ENCODE measurements around the gene ACAT2.

The ACAT2 gene

GRCh38 chr6:159800141-159800865 is 38.5 kb downstream of the ACAT2 start, which contains the start of gene PNLDC1 (continued):
- no peak for TF ChIP-seq PATZ1 (CRISPR knock-in tag; IDR thresholded peaks at IDR 0.05; ENCODE audit: borderline replicate concordance)

- TF ChIP-seq PPARA (CRISPR knock-in tag; IDR thresholded peaks at IDR 0.05; ENCODE audit: borderline replicate concordance): no peak
- no peak for TF ChIP-seq CREB5 (CRISPR knock-in tag; IDR thresholded peaks at IDR 0.05; ENCODE audit: low read depth)
- TF ChIP-seq ZNF70 (CRISPR knock-in tag; IDR thresholded peaks at IDR 0.05): no peak
- TF ChIP-seq TOX (CRISPR knock-in tag; IDR thresholded peaks at IDR 0.05; ENCODE audit: borderline replicate concordance): no peak
- TF ChIP-seq ESRRG (CRISPR knock-in tag; IDR thresholded peaks at IDR 0.05): no peak
- no peak for ATAC-seq
Observed at GRCh38 chr6:159801935-159802334, 40.1 kb downstream of the ACAT2 start.

GRCh38 chr6:159804504-159804903 is 42.7 kb downstream of the ACAT2 start:
- ATAC-seq: no peak
- TF ChIP-seq ZC3H10 (CRISPR knock-in tag; IDR thresholded peaks at IDR 0.05) (no peak), ZNF70 (CRISPR knock-in tag; IDR thresholded peaks at IDR 0.05) (no peak), OSR1 (CRISPR knock-in tag; IDR thresholded peaks at IDR 0.05) (no peak), ISL1 (CRISPR knock-in tag; IDR thresholded peaks at IDR 0.05) (no peak), BACH2 (CRISPR knock-in tag; IDR thresholded peaks at IDR 0.05; ENCODE audit: borderline replicate concordance) (no peak), ARNTL (CRISPR knock-in tag; IDR thresholded peaks at IDR 0.05; ENCODE audit: borderline replicate concordance, low read depth) (no peak), TCF4 (CRISPR knock-in tag; IDR thresholded peaks at IDR 0.05; ENCODE audit: borderline replicate concordance) (no peak), RARB (CRISPR knock-in tag; IDR thresholded peaks at IDR 0.05) (no peak), SNAI2 (CRISPR knock-in tag; IDR thresholded peaks at IDR 0.05) (no peak), GLIS3 (CRISPR knock-in tag; IDR thresholded peaks at IDR 0.05) (no peak)

GRCh38 chr6:159805440-159806020 is 43.7 kb downstream of the ACAT2 start:
- TF ChIP-seq CSDC2 (CRISPR knock-in tag; IDR thresholded peaks at IDR 0.05) (no peak), PATZ1 (CRISPR knock-in tag; IDR thresholded peaks at IDR 0.05; ENCODE audit: borderline replicate concordance) (no peak), ZFP30 (CRISPR knock-in tag; IDR thresholded peaks at IDR 0.05) (no peak), TSHZ2 (CRISPR knock-in tag; IDR thresholded peaks at IDR 0.05) (no peak), OSR1 (CRISPR knock-in tag; IDR thresholded peaks at IDR 0.05) (no peak), POU6F1 (CRISPR knock-in tag; IDR thresholded peaks at IDR 0.05; ENCODE audit: borderline replicate concordance, low read depth) (no peak), RARB (CRISPR knock-in tag; IDR thresholded peaks at IDR 0.05) (no peak), ISL1 (CRISPR knock-in tag; IDR thresholded peaks at IDR 0.05) (no peak), ZNF70 (CRISPR knock-in tag; IDR thresholded peaks at IDR 0.05) (no peak), ESRRG (CRISPR knock-in tag; IDR thresholded peaks at IDR 0.05) (no peak)
- ATAC-seq: no peak
